KOPT-K1 (cell line): ENCODE results near the gene ERP29.

Experiments
- H3K27ac ChIP-seq: fragments of 200-600 bp; sonication (generic); 2 replicates; pipeline ENCODE4 v1.5.1; 2016; ENCODE audit warnings: antibody characterized with exemption, mild to moderate bottlenecking, low read depth, low read length; ENCODE audit not compliant: poor library complexity, severe bottlenecking
- H3K36me3 ChIP-seq: fragments of 200-600 bp; sonication (generic); 2 replicates; pipeline ENCODE4 v1.5.1; 2017; ENCODE audit warnings: antibody characterized with exemption, mild to moderate bottlenecking, low read length, moderate library complexity; ENCODE audit not compliant: insufficient read depth
- H3K9me3 ChIP-seq: fragments of 200-600 bp; sonication (generic); 2 replicates; pipeline ENCODE4 v1.5.1; 2017; ENCODE audit warnings: antibody characterized with exemption, low read length, mild to moderate bottlenecking; ENCODE audit not compliant: insufficient read depth, poor library complexity, severe bottlenecking

The ERP29 gene

GRCh38 chr12:112049351-112049750 is 36.1 kb downstream of the ERP29 start:
- Histone ChIP-seq H3K36me3 (peaks cover 100% of the 10 kb centered on the region), H3K9me3 (no peaks in the 10 kb centered on the region), H3K27ac (no peak overlapping the region)

- Histone ChIP-seq H3K36me3 (peaks cover 100% of the 10 kb centered on the region), H3K9me3 (no peaks in the 10 kb centered on the region)
These were observed 47.9 kb downstream of the ERP29 start for GRCh38 chr12:112061137-112061536.

GRCh38 chr12:112063273-112063672 is 50.0 kb downstream of the ERP29 start:
- no peak overlapping the region for H3K27ac ChIP-seq
- peaks cover 100% of the 10 kb centered on the region for H3K36me3 ChIP-seq
- H3K9me3 ChIP-seq, result no peaks in the 10 kb centered on the region

More at GRCh38 chr12:112061137-112061536, 47.9 kb downstream of the ERP29 start:
- no peak overlapping the region for H3K27ac ChIP-seq

- Histone ChIP-seq H3K27ac (no peak overlapping the region), H3K36me3 (peaks cover 99% of the 10 kb centered on the region), H3K9me3 (no peaks in the 10 kb centered on the region)
These were observed 53.3 kb downstream of the ERP29 start for GRCh38 chr12:112066566-112066965.
